SKM-1 treated with dmso at 0.1 percent for 144 hours (cell line): ENCODE measurements around the gene HHAT.

Source experiments
- DNase-seq: peaks from one replicate; lab custom pipeline; 2025; ENCODE audit not compliant: unreplicated experiment; lab: John Stamatoyannopoulos, UW

The HHAT gene

GRCh38 chr1:210702506-210702905 is 373.8 kb downstream of the HHAT start:
- no peak for DNase-seq

GRCh38 chr1:210703593-210703992 is 374.9 kb downstream of the HHAT start:
- DNase-seq = no peak

DNA sequence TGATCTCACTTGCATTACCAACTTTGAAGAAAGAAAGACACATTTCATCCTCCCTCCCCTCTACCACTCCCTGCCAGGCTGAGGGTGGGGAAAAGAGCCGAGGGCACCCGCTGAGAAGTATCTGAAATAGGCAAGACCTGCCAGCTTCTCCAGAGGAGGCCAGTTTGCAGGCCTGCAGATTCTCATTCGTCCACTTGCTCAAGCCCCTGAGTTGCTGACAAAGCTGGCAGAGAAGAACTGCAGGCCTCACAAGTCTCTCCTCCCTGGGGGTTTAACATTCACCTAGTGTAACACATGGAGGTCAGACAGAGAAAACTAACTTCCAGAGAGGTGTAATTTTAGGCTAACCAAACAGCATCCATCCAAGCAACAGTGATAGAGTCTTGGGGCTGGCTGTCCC is 376.4 kb downstream of the HHAT start:
- no peak for DNase-seq

- no peak for DNase-seq
These were observed 377.5 kb downstream of the HHAT start for GRCh38 chr1:210706246-210706645.

DNA sequence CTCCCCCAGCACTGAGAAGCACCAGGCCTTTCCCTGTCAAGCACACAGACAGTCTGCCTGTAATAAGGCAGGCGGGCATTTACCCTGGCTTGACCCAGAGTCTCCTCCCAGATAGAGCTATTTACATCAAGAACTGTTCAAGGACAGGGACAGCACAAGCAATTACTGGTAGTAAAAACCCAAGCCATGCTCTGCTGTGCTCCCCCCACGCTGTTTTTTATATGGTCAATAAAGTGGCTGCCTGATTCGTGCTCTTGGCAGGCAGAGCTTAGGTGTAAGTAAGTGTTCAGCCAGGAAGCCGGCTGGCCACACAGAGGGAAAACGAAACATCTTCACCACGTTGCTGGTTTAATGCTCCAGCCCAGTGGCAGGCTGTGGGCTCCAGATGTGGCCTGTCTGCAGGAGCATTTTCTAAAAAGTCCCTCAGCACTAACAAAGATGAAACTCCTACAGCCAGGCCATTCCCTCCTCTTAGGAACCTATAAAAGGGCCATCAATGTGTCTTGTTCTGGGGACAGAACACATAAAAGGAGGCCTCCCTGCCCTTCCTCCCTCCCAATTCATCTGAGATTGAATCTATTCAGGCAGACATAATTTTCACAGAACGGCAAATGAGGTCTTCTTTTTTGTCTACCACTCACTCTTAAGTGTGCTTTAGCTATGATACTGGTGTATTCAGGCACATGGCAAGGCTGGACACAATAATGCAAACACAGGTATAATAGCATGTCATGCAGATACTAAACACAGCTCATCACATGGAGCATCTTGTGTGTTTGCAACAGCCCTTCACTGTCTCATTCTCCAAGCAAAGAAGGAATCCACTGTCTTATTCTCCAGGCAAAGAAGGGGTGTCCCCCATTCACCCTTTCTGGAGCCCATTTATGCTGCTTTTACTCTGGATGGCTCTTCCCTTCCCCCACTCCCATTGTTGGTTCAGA is 378.9 kb downstream of the HHAT start:
- no peak for DNase-seq

- no peak for DNase-seq
These were observed 381.0 kb downstream of the HHAT start for GRCh38 chr1:210709701-210710100.

DNA sequence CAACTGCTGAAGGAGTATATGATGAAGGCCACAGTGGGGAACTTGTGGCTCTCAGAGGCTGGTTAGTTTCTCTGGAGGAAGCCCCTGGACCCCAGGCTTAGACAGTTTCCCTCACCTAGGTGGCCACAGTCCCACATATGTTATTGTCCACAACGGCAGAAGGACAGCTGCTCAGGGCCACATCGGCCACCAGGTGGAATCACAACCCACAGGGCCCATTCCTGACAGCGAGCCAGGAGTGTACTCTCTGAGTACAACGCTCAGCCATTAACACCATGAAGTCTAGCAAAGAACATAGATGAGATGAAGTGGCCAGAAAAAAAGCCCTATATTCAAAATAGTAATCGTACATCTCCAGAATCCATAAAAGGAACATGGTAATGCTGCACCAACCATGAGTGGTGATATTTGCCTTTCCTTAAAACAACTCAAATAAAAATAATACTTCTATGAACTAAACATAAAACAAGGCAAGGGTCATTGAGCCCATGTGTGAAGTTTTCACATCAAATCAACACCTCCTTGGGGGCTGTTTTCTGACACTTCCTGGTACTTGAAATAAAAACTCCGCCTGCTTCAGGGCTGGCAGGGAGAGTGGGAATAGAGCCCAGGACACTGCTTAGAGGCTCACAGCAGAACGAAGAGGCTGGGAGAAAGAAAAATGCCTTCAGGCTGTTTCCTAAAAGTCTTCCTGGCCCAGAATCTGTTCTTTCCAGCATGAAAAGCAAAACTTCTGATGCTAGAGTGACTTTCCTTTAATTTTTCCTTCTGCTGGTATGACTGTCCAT is 383.3 kb downstream of the HHAT start:
- no peak for DNase-seq

DNA sequence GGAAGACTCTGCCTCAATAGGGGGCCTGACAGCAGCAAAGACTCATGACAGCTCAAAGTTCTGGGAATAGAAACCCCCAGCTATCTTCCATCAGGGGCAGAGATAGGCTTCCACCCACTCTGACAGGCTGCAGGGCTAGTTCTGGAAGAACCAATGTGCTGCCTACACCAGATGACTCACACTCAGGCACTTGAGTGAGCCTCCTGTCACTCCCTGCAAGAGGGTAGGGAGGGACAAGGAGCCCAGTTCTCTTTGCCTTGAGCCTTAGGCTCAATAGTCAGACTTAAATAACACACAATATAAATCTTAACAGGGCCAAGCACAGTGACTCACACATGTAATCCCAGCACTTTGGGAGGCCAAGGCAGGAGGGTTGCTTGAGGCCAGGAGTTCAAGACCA is 386.4 kb downstream of the HHAT start:
- no peak for DNase-seq

DNA sequence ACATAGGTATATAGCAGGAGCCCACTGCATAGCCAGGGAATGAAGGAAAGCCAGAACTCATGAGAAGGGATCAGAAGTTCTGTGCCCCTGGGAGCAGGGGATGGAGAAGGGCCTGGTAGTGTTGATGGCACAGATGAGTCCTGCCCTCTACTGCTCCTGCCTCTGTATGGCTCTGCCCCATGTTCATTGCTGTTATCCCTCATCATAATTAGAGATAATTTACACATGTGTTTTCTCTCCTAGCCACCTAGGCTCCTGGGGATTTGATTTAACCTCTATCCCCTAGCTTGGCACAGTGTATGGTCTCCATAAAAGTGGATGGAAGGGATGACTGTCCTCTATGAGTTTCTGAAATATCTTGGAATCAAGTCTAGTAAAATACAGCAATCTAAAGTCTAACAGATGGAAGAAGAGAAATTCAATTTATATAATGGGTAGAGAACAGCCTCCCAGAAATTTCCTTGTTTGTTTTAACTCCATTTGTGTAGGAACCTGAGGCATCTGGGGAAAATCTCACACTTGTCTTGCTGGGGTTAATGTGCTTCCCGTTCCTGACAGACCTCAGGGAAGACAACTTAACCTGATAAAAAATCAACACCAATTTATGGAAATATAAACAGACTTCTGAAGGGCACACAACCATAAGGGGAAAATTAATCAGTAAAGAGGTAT is 393.8 kb downstream of the HHAT start:
- DNase-seq = no peak

GRCh38 chr1:210723646-210724045 is 394.9 kb downstream of the HHAT start:
- no peak for DNase-seq

- no peak for DNase-seq
These were observed 396.1 kb downstream of the HHAT start for GRCh38 chr1:210724768-210725167.
